SU-DHL-6 (cell line): ENCODE results near the gene MIOX.

Experiments
- EZH2phosphoT487 ChIP-seq: fragments of 200-600 bp; sonication (generic), shearing (Covaris generic); conservative IDR thresholded peaks from 2 replicates; pipeline ENCODE4 v1.6.1; 2018; ENCODE audit warnings: mild to moderate bottlenecking, antibody characterized with exemption, low read length, moderate library complexity, mixed read lengths
- TF ChIP-seq, protein P1 (sequence below): fragments of 200-600 bp; sonication (generic); IDR thresholded peaks from one replicate; pipeline ENCODE4 v1.5.1; 2017; ENCODE audit warnings: antibody characterized with exemption, mild to moderate bottlenecking, low read length, moderate library complexity; ENCODE audit not compliant: insufficient read depth, poor library complexity, severe bottlenecking

DNA sequence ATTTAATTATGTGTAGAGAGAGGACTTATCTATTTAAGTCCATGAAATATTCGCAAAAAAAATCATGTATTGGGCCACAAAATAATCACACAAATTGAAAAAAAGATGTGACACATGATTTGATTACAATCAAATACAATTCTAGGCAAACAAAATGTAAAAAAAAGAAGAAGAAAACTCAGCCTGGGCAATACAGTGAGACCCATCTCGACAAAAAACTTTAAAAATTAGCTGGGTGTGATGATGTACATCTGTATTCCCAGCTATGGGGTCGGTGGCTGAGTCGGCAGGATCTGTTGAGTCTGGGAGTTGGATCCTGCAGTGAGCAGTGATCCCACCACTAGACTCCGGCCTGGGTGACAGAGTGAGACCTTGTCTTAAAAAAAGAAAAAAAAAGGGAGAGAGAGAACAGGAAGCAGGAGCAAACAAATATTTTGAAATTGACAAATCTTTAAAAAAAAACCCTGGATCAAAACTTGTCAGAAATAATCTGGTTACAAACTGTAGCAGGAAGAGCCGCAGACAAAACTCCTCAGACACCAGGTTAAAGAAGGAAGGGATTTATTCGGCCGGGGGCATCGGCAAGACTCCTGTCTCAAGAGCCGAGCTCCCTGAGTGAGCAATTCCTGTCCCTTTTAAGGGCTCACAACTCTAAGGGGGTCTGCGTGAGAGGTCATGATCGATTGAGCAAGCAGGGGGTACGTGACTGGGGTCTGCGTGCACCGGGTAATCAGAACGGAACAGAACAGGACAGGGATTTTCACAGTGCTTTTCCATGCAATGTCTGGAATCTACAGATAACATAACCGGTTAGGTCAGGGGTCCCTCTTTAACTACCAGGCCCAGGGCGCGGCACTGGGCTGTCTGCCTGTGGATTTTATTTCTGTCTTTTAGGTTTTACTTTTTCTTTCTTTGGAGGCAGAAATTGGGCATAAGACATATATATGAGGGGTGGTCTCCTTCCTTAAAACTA lies 46.5 kb downstream of the MIOX start:
- TF ChIP-seq, protein P1, sequence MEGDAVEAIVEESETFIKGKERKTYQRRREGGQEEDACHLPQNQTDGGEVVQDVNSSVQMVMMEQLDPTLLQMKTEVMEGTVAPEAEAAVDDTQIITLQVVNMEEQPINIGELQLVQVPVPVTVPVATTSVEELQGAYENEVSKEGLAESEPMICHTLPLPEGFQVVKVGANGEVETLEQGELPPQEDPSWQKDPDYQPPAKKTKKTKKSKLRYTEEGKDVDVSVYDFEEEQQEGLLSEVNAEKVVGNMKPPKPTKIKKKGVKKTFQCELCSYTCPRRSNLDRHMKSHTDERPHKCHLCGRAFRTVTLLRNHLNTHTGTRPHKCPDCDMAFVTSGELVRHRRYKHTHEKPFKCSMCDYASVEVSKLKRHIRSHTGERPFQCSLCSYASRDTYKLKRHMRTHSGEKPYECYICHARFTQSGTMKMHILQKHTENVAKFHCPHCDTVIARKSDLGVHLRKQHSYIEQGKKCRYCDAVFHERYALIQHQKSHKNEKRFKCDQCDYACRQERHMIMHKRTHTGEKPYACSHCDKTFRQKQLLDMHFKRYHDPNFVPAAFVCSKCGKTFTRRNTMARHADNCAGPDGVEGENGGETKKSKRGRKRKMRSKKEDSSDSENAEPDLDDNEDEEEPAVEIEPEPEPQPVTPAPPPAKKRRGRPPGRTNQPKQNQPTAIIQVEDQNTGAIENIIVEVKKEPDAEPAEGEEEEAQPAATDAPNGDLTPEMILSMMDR = no peak
- no peak for TF ChIP-seq EZH2phosphoT487
